Measurements from ENCODE around the gene ARHGAP6.

ARHGAP6 gene, protein sequence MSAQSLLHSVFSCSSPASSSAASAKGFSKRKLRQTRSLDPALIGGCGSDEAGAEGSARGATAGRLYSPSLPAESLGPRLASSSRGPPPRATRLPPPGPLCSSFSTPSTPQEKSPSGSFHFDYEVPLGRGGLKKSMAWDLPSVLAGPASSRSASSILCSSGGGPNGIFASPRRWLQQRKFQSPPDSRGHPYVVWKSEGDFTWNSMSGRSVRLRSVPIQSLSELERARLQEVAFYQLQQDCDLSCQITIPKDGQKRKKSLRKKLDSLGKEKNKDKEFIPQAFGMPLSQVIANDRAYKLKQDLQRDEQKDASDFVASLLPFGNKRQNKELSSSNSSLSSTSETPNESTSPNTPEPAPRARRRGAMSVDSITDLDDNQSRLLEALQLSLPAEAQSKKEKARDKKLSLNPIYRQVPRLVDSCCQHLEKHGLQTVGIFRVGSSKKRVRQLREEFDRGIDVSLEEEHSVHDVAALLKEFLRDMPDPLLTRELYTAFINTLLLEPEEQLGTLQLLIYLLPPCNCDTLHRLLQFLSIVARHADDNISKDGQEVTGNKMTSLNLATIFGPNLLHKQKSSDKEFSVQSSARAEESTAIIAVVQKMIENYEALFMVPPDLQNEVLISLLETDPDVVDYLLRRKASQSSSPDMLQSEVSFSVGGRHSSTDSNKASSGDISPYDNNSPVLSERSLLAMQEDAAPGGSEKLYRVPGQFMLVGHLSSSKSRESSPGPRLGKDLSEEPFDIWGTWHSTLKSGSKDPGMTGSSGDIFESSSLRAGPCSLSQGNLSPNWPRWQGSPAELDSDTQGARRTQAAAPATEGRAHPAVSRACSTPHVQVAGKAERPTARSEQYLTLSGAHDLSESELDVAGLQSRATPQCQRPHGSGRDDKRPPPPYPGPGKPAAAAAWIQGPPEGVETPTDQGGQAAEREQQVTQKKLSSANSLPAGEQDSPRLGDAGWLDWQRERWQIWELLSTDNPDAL (N-terminal part only)

DNA sequence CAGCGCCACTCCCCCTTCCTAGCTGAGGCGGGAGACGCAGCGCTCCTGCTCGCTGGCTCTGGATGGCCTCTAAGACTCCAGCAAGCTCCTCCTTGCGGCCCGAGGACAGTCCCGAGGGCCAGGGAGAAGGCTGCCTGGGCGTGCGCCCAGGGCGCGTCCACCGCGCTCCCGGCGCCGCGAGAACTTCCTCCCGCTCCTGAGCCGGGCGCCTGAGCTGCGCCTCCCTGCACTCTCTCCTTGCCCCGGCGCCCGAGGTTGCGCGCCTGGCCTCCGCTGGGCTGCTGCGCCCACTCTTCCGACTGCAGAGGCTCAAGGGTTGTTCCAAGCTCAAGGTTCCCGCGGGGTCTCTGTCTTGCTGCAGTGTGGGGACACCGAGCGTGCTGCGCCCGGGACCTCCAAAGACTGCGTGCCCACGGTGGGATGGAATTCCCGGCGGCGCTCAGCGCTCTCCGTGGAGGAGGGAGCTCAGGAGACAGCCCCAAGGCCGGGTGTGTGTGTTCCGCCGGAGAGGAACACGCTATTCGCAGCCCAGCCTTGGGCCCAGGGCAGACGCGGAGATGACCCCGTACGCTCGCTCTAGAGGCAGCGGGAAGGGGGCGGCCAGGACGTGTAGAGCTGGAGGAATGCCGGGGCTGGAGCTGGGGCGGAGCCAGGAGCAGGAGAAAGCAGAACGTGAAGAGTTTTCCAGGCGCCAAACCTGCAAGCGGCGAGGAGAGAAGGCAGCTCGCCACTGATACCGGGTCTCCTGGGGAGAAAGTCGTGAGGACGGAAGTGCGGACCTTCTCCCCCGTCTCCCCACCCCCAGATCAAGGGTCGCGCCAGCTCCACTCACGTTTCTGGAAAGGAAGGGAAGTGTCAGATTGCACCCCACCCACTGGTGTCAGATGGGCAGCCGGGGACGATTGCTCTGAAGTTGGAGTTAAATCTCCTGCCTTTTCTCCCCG is at the start of gene ARHGAP6:
Gene ARHGAP6 (minus strand): TSS at position 753 of the 944 bp plus-strand sequence. CDS start 1,092 bp downstream, outside the sequence.
- no peak for DNase-seq

DNA sequence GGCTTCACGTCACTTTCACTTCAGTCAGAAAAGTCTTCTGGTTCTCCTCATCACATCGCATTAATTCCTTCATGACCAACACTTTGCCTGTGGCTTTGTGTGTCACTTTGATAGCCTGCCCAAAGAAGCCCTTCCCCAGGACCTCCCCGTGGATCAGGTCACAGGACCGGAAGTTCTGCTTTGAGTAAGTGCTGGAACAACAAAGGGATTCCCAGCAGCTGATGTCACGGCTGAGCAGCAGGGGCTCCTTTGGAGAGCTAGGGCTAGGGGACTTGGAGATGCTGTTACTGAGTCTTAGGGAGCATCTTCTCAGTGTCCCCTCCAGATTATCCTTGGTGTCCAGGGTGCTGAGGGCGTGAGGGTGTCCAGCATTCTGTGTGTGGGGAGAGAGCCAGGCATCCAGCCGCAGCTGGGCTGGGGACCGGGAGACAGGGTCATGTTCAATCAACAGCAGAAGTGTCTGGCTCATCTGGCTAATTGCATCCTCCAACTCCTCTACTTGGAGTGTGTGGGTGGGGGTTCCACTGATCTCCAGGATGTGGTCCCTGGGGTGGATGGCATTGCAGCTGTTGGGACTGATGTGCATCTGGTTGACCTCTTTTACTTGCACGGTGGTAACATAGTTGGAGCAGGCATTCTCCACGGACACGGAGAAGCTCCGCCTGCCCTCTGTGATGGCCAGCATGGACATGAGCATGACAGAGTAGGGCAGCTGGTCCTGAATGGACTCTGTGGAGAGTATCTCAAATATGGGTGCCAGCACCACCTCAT is 39.2 kb upstream of the ARHGAP6 start:
- no peak for DNase-seq

DNA sequence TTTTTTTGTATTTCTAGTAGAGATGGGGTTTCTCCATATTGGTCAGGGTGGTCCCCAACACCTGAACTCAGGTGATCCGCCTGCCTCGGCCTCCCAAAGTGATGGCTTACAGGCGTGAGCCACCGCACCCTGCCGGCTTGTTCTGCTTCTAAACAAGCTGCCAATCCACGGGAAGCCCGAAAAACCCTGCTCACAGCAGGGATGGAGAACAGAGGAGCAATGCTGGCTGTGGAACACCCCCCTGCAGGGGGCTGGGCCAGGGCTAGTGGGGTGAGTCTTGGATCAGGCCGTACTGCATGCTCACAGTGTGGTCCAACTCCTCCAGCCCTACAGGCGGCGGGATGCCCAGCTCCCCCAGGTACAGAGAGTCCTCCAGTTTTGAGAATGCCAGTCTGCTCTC is 38.1 kb upstream of the ARHGAP6 start:
- DNase-seq: no peak

DNA sequence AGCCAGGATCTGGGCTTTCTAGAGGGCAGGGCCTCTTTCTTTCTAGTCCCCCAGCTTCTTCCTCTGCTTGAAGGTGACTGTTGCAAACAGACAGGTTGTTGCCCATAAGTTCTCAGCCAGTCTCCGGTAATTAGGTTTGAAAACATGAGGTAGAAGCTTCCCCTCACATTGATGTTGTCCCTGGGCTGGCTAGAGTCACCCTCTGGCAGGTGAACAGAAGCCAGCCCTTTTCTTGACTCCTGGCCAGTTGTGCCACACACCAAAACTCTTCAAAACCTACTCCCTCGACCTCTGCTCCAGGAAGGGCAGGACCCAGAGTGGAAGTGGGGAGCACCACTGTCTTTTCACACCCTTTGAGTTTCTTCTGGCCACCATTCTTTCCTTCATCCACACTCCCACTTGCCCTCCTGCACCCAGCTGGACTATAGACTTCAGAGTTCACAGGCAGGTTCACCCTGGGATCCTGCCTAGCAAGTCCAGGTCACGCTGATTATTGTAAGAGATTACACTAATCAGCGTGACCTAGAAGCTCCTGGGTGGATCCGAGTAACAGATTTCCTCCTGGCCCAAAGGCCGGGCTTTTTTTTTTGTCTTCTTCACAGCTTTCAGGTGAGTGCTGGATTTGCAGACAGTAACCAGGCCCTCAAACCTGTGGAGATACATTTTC is 37.4 kb upstream of the ARHGAP6 start:
- no peak for DNase-seq

DNA sequence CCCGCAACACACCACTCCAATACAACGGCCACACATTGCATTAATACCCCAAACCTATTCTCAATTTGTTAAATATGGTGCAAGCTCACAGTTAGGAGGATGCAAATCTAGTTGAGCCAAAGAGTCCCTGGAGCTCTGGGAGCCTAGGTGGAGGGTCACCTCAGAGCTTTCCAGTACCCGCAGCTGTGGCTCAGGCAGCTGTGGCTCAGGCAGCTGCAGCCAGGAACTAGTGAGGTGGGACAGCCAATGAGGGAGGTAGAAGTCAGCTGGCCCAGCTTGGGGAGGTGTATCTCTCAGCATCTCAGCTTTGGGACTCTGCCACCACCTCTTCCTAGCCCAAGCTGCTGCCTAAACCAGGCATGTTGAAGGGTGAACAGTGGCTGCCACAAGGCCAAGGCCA is 36.7 kb upstream of the ARHGAP6 start:
- DNase-seq: no peak

DNA sequence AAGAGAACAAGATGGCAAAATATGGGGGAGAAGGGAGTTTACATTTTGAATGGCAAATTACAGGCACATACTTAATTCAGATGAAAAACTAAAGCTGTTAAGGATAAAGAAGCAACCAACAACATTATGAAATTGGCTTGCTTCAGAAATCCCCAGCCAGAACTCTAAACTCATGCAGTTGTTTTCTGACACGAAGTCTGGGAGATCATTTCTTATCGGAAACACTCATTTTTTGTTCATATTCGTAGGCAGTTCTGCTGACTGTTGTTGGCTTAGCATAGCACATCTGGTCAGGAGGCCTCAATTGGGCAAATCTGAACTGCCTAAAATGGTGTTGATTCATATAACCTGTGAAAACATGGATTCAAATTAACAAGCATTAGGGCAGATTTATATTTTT is 33.0 kb upstream of the ARHGAP6 start:
- DNase-seq: no peak

DNA sequence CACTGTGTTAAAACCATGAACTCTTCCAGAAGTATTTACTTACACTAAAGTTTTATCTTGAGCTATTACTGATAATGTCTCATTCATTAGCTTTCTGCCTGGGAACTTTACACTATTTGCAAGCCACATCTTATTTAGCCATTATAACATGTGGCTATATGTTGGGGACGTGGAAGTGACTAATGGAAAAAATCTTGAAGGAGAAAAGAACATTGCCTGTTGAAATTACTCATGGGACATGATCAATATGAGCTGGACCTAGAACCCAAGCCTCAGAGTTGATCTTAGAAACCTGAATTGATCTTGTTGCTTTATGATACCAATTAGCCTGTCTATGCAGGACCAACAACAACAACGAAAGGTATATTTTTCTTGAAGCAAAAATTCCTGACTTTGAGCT is 22.5 kb upstream of the ARHGAP6 start:
- no peak for DNase-seq

DNA sequence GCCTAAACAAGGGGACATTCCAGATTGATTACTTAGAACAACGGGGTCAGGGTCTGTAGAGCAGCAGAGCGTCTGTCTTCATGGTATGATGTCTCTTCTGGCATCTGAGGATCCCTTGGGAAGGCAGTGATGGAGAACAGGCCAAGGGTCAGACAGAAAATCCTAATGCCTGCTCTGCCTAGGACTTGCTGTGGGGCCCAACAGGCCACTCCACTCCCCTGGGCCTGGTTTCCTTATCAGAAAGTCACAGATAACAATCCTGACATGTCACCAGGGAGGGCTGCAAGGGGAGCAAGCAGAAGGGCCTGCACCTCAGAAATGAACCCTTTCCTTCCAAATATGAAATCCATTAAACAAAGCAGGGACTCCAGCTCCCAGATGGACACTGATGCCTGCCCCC is 21.4 kb upstream of the ARHGAP6 start:
- no peak for DNase-seq

DNA sequence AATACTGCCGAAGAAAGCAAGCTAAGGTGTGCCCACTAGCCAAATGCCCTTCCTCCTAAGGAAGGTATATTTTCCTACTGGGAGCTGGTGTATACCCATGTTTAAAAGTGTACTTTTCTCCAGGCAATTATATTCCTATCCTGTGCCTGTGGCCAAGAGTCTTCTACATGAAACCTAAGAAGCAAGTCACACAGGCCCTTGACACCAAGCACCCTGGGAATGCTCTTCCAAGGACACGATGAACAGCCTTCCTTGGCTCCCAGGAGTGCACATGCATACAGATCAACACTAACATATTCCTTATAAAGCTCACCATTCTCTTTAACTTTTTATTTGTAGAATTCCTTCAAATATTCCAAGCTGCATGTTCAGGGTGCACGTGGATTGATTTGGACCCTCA is 17.3 kb upstream of the ARHGAP6 start:
- DNase-seq: no peak

DNA sequence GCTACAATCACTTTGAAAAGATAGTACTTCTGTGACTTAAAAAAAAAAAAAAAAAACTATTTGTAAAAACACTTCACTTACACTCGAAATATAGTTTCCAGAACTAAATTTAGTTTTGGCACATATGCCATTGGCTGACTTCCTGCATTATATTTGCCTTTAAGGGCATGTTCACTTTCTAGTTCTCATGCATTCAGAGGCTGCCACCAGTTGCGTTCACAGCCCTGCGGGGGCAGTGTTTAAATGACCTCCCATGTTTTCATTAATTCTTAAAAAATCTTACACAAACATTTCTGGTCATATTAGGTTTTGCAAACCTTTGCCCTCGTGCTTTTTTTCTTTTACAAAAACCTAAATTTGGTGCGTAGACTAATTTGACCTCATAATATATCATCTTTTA is 12.4 kb upstream of the ARHGAP6 start:
- no peak for DNase-seq

DNA sequence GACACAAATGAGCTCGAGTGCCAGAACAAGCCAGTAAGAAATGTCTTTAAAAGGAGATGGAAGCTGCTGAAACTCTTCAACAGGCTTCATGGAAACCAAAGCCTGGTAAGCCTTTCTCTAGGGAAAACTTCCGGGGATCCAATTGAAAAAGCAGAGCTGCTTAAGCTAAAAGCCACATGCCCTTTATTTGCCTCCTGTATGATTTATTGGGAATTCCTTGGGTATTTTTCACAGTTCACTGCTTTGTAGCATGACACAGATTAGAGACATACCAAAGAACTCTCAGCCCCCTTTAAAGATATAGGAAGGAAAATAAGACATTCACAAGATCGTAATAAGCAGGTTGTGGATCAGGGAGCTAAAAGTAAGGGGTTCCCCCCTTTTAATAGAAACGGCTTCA is 6.5 kb upstream of the ARHGAP6 start:
- DNase-seq: no peak

DNA sequence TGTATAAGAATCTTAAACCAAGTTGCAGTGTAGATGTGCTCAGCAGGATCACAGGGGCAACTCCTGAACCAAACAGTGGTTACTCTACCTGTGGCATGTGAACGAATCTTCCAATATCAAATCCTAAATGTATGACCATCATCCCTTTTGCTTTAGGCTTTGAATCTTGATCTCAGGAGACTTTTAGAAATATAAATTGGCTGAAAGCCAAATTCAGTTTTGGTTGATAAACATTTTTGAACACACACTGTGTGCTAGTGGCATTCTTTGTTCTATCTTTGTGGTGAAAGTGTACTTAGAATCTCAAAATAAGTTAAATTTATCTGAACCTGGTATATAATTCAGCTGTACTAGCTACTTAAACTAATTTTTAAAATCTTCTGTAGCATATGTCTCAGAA is 4.6 kb upstream of the ARHGAP6 start:
- DNase-seq: no peak

DNA sequence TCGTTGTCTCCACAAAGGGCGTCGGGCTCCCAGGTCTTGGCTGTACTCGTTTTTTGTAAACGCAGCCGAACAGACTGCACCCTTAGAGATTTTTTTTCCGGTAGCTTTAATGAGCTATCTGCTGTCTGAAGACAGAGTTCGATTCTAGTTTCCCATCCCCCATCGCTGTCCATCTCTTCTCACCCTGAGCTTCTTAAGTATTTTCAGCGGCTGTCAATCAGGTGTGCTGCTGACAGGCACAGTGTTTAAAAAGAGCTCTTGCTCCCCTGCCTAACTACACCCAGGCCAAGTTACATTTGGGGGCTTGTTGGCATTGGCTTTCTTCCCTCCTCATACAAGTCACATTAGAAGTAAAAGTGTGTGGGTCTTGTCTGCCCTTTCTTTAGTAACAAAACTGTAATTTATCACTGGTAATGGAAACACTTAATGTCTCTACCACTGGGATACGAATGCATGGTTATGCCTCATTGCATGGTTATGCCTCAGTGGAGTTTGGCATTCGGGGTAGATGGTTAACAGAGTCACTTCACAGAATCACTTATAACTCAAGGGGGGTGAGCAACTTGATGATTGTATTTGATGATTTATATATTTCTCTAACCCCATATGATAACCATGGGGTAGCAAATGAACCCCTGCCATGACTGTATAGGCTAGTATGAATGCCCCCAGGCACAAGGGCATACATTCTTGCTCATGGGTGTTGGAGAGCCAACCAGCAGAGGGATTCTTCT is 1.4 kb upstream of the ARHGAP6 start:
- DNase-seq: no peak

DNA sequence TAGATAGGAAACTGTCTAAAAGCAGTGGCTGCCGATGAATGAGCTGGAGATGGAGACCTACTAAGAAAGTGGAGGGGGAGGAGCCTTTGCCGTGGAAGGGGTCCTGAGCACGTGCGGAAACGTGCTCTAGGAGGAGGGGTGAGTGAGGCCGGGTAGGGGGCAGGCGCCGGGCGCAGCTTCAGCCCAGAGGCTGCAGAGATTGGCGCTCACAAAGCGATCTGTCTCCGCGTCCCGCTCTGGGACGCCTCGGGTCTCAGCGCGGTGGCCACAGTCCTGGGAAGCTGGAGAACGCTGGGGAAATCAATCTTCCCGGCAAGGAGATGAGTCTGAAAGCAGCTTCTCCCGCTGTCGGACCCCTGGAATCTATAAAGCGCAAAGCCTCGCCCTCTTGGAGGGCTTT is 444 bp upstream of the ARHGAP6 start:
- DNase-seq: no peak

DNA sequence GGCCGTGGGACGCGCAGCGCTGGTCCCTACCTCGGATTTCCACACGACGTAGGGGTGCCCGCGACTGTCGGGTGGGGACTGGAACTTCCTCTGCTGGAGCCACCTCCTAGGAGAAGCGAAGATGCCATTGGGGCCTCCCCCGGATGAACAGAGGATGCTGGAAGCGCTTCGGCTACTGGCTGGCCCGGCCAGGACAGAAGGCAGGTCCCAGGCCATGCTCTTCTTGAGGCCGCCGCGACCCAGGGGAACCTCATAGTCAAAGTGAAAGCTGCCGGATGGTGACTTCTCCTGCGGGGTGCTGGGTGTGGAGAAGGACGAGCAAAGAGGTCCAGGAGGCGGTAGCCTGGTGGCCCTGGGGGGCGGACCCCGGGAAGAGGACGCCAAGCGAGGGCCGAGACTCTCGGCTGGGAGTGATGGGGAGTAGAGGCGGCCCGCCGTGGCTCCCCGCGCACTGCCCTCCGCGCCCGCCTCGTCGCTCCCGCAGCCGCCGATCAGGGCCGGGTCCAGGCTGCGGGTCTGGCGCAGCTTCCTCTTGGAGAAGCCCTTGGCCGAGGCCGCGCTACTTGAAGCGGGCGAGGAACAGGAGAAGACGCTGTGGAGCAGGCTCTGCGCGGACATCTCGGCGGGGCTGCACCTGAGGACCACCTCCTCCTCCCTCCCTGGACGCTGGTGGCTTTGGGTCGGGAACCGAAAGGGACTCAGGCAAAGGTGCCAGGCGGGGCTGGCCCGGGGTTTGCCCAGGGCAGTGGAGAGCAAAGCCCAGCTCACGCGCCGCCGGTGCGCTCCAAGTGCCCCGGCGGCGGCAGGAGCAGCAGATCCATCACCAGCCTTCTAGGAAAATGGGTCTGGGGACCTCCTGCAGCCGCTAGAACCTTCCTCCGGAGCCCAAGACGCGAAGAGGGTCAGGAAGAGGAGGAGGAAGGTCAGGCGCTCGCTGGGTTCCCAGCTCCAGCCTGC is 1.2 kb downstream of the ARHGAP6 start:
- DNase-seq: no peak

DNA sequence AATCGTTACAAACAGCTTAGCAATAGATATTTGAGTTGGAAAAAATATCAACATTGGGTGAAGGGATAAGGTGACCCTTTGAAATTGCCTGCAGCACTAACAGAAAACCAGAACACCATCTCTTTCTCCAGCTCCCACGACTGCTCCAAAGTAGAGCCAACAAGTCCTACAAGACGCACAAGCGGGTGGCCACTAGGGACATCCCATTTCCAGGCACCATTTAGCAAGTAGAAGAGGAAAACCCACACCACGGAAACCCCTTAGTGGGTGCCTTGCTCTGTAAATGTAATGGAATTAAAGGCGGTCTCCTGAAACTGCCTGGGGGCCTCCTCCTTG is 1.9 kb downstream of the ARHGAP6 start:
- no peak for DNase-seq

DNA sequence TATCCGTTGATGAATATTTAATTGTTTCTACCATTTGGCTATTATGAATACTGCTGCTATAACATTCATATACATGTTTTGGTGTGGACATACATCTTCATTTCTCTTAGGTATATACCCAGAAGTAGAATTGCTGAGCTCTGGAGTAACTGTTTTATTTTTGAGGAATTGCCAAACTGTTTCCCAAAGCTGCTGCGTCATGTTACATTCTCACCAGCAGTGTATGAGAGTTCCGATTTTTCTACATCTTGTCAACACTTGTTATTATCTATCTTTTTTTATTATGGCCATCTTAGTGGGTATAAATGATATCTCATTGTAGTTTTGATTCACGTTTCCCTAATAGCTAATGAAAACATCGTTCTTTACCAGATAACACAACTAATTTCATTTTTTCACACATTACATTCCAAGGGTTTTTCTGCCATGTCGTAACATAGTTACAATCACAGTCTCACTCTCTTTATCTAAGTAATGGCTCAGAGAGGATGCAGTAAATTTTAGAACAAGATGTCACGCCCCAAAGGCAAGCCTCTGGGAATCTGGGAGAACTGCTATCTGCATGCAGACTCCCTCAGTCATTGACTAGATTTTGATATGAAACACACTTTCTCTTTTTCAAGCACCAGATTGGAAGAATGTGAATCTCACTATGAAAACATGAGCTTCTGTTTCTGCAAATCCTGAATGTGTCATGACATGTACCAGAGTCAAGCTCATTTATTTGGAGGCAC is 10.3 kb downstream of the ARHGAP6 start:
- DNase-seq: no peak

DNA sequence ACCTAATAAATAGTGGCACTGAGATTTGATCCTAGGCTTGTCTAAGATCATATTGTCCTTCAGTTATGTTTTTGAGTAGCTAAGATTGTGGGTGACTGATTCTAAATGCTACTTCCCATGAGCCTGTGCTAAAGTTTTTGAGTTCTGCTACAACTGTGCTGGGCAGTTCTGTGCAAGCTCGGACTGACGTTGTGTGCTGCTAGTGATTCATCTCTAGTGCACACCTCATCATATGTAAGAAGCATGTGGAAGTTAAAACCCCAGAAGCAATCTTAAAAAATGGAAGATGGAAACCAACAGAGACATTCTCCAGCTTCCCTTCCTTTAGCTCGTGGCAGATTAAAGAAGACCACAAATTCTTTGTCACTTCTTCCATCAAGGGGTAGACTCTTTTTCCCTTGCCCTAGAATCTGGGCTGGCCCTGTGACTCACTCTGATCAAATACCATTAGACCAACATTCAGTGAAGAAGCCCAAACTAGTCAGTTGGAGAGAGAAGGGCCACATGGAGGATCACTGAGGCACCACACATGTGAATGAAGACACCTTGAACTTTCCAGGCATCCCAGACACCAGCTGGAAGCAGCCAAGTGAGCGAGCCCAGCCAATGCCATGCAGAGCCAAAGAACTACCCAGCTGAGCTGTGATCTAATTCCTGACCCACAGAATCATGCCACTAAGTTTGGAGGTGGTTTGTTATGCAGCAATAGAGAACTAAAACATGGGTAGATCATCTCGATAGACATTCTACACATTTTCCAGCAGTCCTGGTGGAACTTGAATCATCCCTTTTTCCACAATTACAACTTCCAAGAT is 16.8 kb downstream of the ARHGAP6 start:
- no peak for DNase-seq
